K562 (cell line): ENCODE data around the gene SAV1. TPM values are rescaled to one million over a fixed set of nuclear protein-coding genes. Genes with fewer than 3 reads are reported as not detected.

Source experiments
- ATAC-seq: fragments of 200-7000 bp; cut with Tn5 transposase; 3 replicates; pipeline ENCODE4 v1.9.1; 2020; ENCODE audit warnings: moderate library complexity
- BruUV-seq: library from RNA; stranded (reverse); fragments of 400-500 nt; replicated peaks from 2 replicates; lab custom pipeline; 2021; lab: Mats Ljungman, UMichigan
- CTCF ChIA-PET: fragments of 300-600 bp; formaldehyde crosslinking; extraction: SDS; loops from one replicate; lab custom pipeline; 2021; ENCODE audit warnings: low intra/inter-chr PET ratio; lab: Yijun Ruan, JAX
- POLR2A ChIA-PET: fragments of 300-600, 350-650 bp; sonication (Branson Sonifier 250); formaldehyde crosslinking; extraction: SDS; loops from one replicate; lab custom pipeline; 2021; ENCODE audit warnings: antibody characterized with exemption, inconsistent platforms; lab: Yijun Ruan, JAX
- DNase-seq, 4 experiments: peaks; one replicate each; pipeline versions ENCODE4 v3.0.0 to v3.0.0-alpha.2; 2011 to 2018; ENCODE audit warnings: low spot score in 3 of 4, mixed read lengths in 3 of 4; ENCODE audit errors: extremely low read depth in 1 of 4
- FAIRE-seq: peaks from 2 replicates; lab custom pipeline; 2011; peaks lifted over from hg19 to GRCh38; lab: Jason Lieb, UNC
- H2AFZ ChIP-seq: 2 replicates; pipeline ENCODE4 v1.6.0; 2011; ENCODE audit warnings: low read depth, low read length, control low read depth, inconsistent platforms
- H3K27ac ChIP-seq: fragments of 200-600 bp; 3 replicates; pipeline ENCODE4 v1.8.0; 2011; ENCODE audit warnings: low read depth, mild to moderate bottlenecking, control low read depth, inconsistent platforms, low read length, moderate library complexity, mixed read lengths; ENCODE audit errors: extremely low read depth
- H3K27me3 ChIP-seq, 2 experiments: fragments of 300-600 bp in 1 of 2; 2 replicates in 1 of 2; 3 replicates in 1 of 2; pipeline versions ENCODE4 v1.6.0 to v1.8.0; 2011; ENCODE audit warnings: inconsistent platforms in 2 of 2, low read length in 2 of 2, mild to moderate bottlenecking in 1 of 2, mixed read lengths in 1 of 2, moderate library complexity in 1 of 2; ENCODE audit not compliant: control insufficient read depth in 2 of 2, insufficient read depth in 2 of 2
- H3K36me3 ChIP-seq: fragments of 300-600 bp; 3 replicates; pipeline ENCODE4 v1.8.0; 2011; ENCODE audit warnings: mild to moderate bottlenecking, low read length, inconsistent platforms; ENCODE audit not compliant: control insufficient read depth, insufficient read depth
- H3K4me1 ChIP-seq, 2 experiments: fragments of 200-600 bp in 1 of 2; replicated peaks in 1 of 2; 2 replicates in 1 of 2; 3 replicates in 1 of 2; pipeline versions ENCODE4 v1.5.1 to v1.8.0; 2011; ENCODE audit warnings: inconsistent platforms in 2 of 2, low read length in 2 of 2, mild to moderate bottlenecking in 1 of 2, mixed read lengths in 1 of 2, moderate library complexity in 1 of 2; ENCODE audit not compliant: control insufficient read depth in 2 of 2, insufficient read depth in 2 of 2
- H3K4me2 ChIP-seq: 2 replicates; pipeline ENCODE4 v1.6.1; 2011; ENCODE audit warnings: low read length, control low read depth, inconsistent platforms, mixed read lengths; ENCODE audit not compliant: insufficient read depth
- H3K4me3 ChIP-seq: fragments of 200-600 bp; sonication (generic), shearing (Covaris generic); 2 replicates; pipeline ENCODE4 v1.5.1; 2016; ENCODE audit warnings: control low read depth, inconsistent platforms
- H3K79me2 ChIP-seq: fragments of 200-600 bp; 3 replicates; pipeline ENCODE4 v1.8.0; 2011; ENCODE audit warnings: low read length, inconsistent platforms; ENCODE audit not compliant: control insufficient read depth, insufficient read depth
- H3K9ac ChIP-seq, 2 experiments: 2 replicates each; pipeline versions ENCODE4 v1.6.0 to v1.6.1; 2011; ENCODE audit warnings: low read depth in 2 of 2, low read length in 2 of 2, control low read depth in 1 of 2, inconsistent platforms in 1 of 2, mild to moderate bottlenecking in 1 of 2, mixed read lengths in 1 of 2; ENCODE audit not compliant: insufficient read depth in 1 of 2
- H3K9me1 ChIP-seq: one replicate; pipeline ENCODE4 v1.6.0; 2011; ENCODE audit warnings: inconsistent platforms, mild to moderate bottlenecking, low read length, moderate library complexity; ENCODE audit not compliant: control insufficient read depth, insufficient read depth
- H3K9me3 ChIP-seq: replicated peaks from 2 replicates; pipeline ENCODE4 v1.5.1; 2011; ENCODE audit warnings: low read depth, low read length, inconsistent platforms; ENCODE audit not compliant: control insufficient read depth, insufficient read depth
- H4K20me1 ChIP-seq: replicated peaks from 2 replicates; pipeline ENCODE4 v1.6.1; 2011; ENCODE audit warnings: low read length, inconsistent platforms, mixed read lengths; ENCODE audit not compliant: control insufficient read depth, insufficient read depth
- DNMT1 ChIP-seq: fragments of 450-650 bp; IDR thresholded peaks from 2 replicates; pipeline ENCODE4 v1.6.1; 2016; ENCODE audit warnings: antibody characterized with exemption, mild to moderate bottlenecking
- GABPB2 ChIP-seq: fragments of 250-450 bp; sonication (Bioruptor Pico); conservative IDR thresholded peaks from 2 replicates; pipeline ENCODE4 v1.5.1; 2021; ENCODE audit warnings: mild to moderate bottlenecking
- GATAD2B ChIP-seq: fragments of 450-650 bp; IDR thresholded peaks from 2 replicates; pipeline ENCODE4 v1.6.1; 2017; ENCODE audit warnings: mild to moderate bottlenecking, borderline replicate concordance
- STAT5B ChIP-seq: fragments of 250-450 bp; sonication (Bioruptor Pico); IDR thresholded peaks from 2 replicates; pipeline ENCODE4 v1.8.0; 2021; ENCODE audit warnings: mild to moderate bottlenecking, inconsistent platforms
- ZNF124 ChIP-seq: sonication (generic); formaldehyde crosslinking; IDR thresholded peaks from 2 replicates; pipeline ENCODE4 v1.8.1; 2022; ENCODE audit warnings: missing genetic modification reagents
- ZNF311 ChIP-seq: fragments of 250-450 bp; sonication (Bioruptor Pico); IDR thresholded peaks from 2 replicates; pipeline ENCODE4 v1.4.0; 2020; ENCODE audit warnings: mild to moderate bottlenecking, moderate library complexity
- ZNF830 ChIP-seq: fragments of 250-450 bp; sonication (Bioruptor Pico); IDR thresholded peaks from 2 replicates; pipeline ENCODE4 v1.5.0; 2021; ENCODE audit warnings: mild to moderate bottlenecking
- WGBS: fragments of 100-300 bp; shearing (Covaris generic); methylation state at CpG from one replicate; pipeline ENCODE4 v1.1.6; 2016; ENCODE audit warnings: low coverage, mixed read lengths; ENCODE audit not compliant: insufficient coverage; ENCODE audit errors: missing lambda C conversion rate; 5-methylcytosine and 5-hydroxymethylcytosine counted together
- in situ Hi-C: fragments of 300-500 bp; cut with MboI; formaldehyde crosslinking; loops from 4 replicates; pipeline ENCODE4 v1.15.0; 2018; ENCODE audit warnings: inconsistent platforms, mixed read lengths
- intact Hi-C: fragments of 100-400 bp; cut with micrococcal nuclease; formaldehyde crosslinking; loops from 2 replicates; pipeline ENCODE4 v1.14.2; 2022
- polyA plus RNA-seq, 8 experiments: library from polyadenylated mRNA; depleted of rRNA in 4 of 8; stranded (reverse) in 5 of 8; unstranded in 3 of 8; fragments of >200 nt; fragmentation: Nextera tagmentation in 2 of 8; fragmentation: Illumina TruSeq in 1 of 8; extraction: Ambion mirVana in 2 of 8; extraction: Trizol in 1 of 8; gene quantifications; 2 replicates each; pipeline versions ENCODE4 v1.2.1 to v1.2.3, GENCODE V29; 2011 to 2014; ENCODE audit warnings: inconsistent platforms in 1 of 8, missing spikeins in 1 of 8
- total RNA-seq, 7 experiments: library from RNA; depleted of rRNA in 6 of 7; stranded (reverse); fragments of >200 nt in 6 of 7; fragmentation: Illumina TruSeq in 2 of 7; extraction: Trizol in 2 of 7; gene quantifications; 2 replicates each; pipeline versions ENCODE4 v1.2.1 to v1.2.3, GENCODE V29; 2011 to 2021; ENCODE audit warnings: low replicate concordance in 1 of 7
- TF ChIP-seq, protein P1 (sequence below): sonication (generic); formaldehyde crosslinking; IDR thresholded peaks from 2 replicates; pipeline ENCODE4 v1.8.0; 2022; ENCODE audit warnings: mild to moderate bottlenecking, low read depth, missing genetic modification reagents
- TF ChIP-seq, protein P2 (sequence below): fragments of 450-650 bp; formaldehyde crosslinking; IDR thresholded peaks from 2 replicates; pipeline ENCODE4 v1.4.0; 2020; ENCODE audit warnings: mild to moderate bottlenecking, moderate library complexity
- TF ChIP-seq, protein P3 (sequence below): sonication (generic); formaldehyde crosslinking; IDR thresholded peaks from 2 replicates; pipeline ENCODE4 v1.8.0; 2022; ENCODE audit warnings: mild to moderate bottlenecking, missing genetic modification reagents

SAV1 gene
- total and polyA plus RNA-seq, 9 of the 15 experiments (the other 6 are each of a cell fraction or from before 2014, with no cell fraction given), result 6.5 to 18.1 (median 16.1) TPM

DNA sequence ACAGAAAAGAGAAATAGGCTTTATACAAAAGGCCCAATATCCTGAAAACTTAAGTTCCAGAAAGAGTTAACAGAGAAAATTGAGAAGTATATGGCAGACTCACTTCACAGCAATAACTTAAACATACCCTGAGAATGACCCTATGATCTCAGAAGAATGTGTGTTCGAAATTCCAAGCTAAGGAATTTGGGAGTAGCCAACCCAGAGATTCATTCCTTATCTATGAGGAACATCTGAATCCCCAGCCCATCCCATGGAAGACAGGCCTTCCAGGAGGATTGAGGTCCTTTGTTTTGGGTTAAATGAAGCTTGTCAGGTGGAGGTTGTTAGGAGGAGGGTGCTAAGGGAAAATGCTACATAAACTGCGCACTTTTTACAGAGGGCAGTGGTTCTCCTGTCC, 7.5 kb upstream of the SAV1 start (continued):
- TF ChIP-seq, protein P1, sequence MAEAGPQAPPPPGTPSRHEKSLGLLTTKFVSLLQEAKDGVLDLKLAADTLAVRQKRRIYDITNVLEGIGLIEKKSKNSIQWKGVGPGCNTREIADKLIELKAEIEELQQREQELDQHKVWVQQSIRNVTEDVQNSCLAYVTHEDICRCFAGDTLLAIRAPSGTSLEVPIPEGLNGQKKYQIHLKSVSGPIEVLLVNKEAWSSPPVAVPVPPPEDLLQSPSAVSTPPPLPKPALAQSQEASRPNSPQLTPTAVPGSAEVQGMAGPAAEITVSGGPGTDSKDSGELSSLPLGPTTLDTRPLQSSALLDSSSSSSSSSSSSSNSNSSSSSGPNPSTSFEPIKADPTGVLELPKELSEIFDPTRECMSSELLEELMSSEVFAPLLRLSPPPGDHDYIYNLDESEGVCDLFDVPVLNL (CRISPR knock-in tag), result no peak
- TF ChIP-seq ZNF124 (CRISPR knock-in tag), result no peak
- TF ChIP-seq GATAD2B, result no peak

DNA sequence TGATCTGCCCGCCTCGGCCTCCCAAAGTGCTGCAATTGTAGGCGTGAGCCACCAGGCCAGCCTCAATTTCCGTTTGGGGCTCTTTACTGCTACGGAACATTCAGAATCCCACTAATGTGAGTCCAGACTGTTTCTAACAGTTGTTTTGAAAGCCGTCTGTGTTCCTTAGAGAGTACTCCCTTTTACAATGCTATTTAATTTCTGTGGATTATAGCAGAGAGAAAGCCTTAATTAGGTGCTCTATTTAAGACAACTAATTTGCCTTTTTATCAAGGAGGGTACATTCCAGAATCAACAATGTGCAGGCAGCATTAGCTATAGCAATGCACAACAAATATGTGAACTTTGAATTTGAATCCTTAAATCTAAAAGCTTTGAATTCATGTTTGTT, 2.8 kb upstream of the SAV1 start:
- CTCF ChIA-PET, result no interaction called here
- no peak for ATAC-seq
- intact Hi-C loops, result no loop called here
- TF ChIP-seq ZNF830 (CRISPR knock-in tag), result no peak
- no peak for TF ChIP-seq DNMT1
- TF ChIP-seq GABPB2 (CRISPR knock-in tag), result no peak
- TF ChIP-seq, protein P2, sequence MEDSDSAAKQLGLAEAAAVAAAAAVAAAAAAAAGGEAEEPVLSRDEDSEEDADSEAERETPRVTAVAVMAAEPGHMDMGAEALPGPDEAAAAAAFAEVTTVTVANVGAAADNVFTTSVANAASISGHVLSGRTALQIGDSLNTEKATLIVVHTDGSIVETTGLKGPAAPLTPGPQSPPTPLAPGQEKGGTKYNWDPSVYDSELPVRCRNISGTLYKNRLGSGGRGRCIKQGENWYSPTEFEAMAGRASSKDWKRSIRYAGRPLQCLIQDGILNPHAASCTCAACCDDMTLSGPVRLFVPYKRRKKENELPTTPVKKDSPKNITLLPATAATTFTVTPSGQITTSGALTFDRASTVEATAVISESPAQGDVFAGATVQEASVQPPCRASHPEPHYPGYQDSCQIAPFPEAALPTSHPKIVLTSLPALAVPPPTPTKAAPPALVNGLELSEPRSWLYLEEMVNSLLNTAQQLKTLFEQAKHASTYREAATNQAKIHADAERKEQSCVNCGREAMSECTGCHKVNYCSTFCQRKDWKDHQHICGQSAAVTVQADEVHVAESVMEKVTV (CRISPR knock-in tag), result no peak
- no peak for TF ChIP-seq ZNF311
- TF ChIP-seq STAT5B (CRISPR knock-in tag), result no peak
- TF ChIP-seq, protein P3, sequence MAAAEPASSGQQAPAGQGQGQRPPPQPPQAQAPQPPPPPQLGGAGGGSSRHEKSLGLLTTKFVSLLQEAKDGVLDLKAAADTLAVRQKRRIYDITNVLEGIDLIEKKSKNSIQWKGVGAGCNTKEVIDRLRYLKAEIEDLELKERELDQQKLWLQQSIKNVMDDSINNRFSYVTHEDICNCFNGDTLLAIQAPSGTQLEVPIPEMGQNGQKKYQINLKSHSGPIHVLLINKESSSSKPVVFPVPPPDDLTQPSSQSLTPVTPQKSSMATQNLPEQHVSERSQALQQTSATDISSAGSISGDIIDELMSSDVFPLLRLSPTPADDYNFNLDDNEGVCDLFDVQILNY (CRISPR knock-in tag), result no peak
- TF ChIP-seq, all 486 proteins: peak for 0
- Histone ChIP-seq H4K20me1 (no peaks in the 10 kb centered on the region), H3K4me3 (no peak overlapping the region), H3K27ac (no peak overlapping the region), H2AFZ (no peak overlapping the region), H3K9me1 (no peaks in the 10 kb centered on the region), H3K79me2 (peaks cover 21% of the 10 kb centered on the region), H3K4me2 (no peak overlapping the region), H3K9ac (no peak overlapping the region), H3K9me3 (no peaks in the 10 kb centered on the region), H3K27me3 (no peaks in the 10 kb centered on the region), H3K36me3 (no peaks in the 10 kb centered on the region), H3K4me1 (no peaks in the 10 kb centered on the region; a peak in 2 of 5 replicates)
- in situ Hi-C loops, result no loop called here
- no peak for DNase-seq
- FAIRE-seq, result no peak
- 91% methylated on average over 6 of the region's 6 CpGs for WGBS
- POLR2A ChIA-PET, result no interaction called here
- no TSS peak for BruUV-seq
